ENCODE data around the gene TSGA10. TPM values are rescaled to one million over a fixed set of nuclear protein-coding genes. Genes with fewer than 3 reads are reported as not detected.

TSGA10 gene
- total and polyA plus RNA-seq, 2 experiments from 2014 or later, result 5.2 to 8.8 TPM

DNA sequence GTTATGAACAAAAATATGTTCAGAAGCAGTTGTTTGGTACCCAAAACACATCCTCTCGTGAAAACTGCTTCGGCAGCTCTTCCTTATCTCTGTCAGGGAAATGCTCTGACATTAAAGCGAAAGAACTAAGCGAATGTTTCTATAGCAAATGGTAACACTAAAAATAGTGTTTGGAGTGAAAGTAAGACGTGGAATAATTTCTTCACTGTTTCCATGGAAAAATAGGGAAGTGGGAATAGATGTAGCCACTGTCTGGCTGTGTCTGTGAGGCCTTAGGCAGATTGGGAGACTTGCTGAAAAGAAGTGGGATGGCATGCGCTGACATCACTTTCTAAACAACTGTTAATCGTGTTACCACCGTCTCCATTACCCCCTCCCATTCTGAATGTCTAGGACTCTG, 207.2 kb downstream of the TSGA10 start:
- WGBS (ENCODE audit: low lambda C conversion rate, missing lambda C conversion rate), result 58% methylated on average over 8 of the region's 8 CpGs
- no peaks in the 10 kb centered on the region for H3K9me3 ChIP-seq (ENCODE audit: low read depth)
- H4K20me1 ChIP-seq (ENCODE audit: insufficient read depth, poor library complexity, severe bottlenecking), result no peaks in the 10 kb centered on the region
- H3K27ac ChIP-seq, result no peak overlapping the region
- H3K36me3 ChIP-seq (replicated peaks; ENCODE audit: insufficient read depth, low read depth), result no peaks in the 10 kb centered on the region
- H3K79me2 ChIP-seq, result no peaks in the 10 kb centered on the region
- no peaks in the 10 kb centered on the region for H3K9me2 ChIP-seq (replicated peaks; ENCODE audit: insufficient read depth)
- H3K27me3 ChIP-seq, result peaks cover 9% of the 10 kb centered on the region
- no peak overlapping the region for H3K4me3 ChIP-seq
- H2AFZ ChIP-seq, result no peak overlapping the region
- no peaks in the 10 kb centered on the region for H3K4me1 ChIP-seq (ENCODE audit: insufficient read depth)
- H3K4me2 ChIP-seq, result no peak overlapping the region
- DNase-seq (ENCODE audit: low spot score), result no peak
- TF ChIP-seq EZH2phosphoT487 (IDR thresholded peaks at IDR 0.05; ENCODE audit: low read depth, severe bottlenecking, unreplicated experiment) (no peak), EZH2 (IDR thresholded peaks at IDR 0.05; ENCODE audit: borderline replicate concordance) (no peak)
- TF ChIP-seq, protein P1, sequence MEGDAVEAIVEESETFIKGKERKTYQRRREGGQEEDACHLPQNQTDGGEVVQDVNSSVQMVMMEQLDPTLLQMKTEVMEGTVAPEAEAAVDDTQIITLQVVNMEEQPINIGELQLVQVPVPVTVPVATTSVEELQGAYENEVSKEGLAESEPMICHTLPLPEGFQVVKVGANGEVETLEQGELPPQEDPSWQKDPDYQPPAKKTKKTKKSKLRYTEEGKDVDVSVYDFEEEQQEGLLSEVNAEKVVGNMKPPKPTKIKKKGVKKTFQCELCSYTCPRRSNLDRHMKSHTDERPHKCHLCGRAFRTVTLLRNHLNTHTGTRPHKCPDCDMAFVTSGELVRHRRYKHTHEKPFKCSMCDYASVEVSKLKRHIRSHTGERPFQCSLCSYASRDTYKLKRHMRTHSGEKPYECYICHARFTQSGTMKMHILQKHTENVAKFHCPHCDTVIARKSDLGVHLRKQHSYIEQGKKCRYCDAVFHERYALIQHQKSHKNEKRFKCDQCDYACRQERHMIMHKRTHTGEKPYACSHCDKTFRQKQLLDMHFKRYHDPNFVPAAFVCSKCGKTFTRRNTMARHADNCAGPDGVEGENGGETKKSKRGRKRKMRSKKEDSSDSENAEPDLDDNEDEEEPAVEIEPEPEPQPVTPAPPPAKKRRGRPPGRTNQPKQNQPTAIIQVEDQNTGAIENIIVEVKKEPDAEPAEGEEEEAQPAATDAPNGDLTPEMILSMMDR (IDR thresholded peaks at IDR 0.05; ENCODE audit: poor library complexity), result no peak

Small RNA genes lying within 50 kb of the gene (small RNA-seq; reads per million reads assigned to genes)
- gene AC092587.1, result not detected

Other genes with a start within 250 kb of the TSGA10 start
- gene CRACDL, start 218.7 kb downstream of the TSGA10 start, total RNA-seq, result 0.40 and 0.47 TPM in 2 replicates
- 1.4 TPM in 1 of 2 replicates, not detected in the other for gene CRACDL, start 218.7 kb downstream of the TSGA10 start, polyA plus RNA-seq
- 5.9 and 10.0 TPM in 2 replicates for gene C2orf15, start 13.2 kb downstream of the TSGA10 start, total RNA-seq
- 5.8 and 8.9 TPM in 2 replicates for gene C2orf15, start 13.2 kb downstream of the TSGA10 start, polyA plus RNA-seq
- gene LIPT1, start within 50 bp of the TSGA10 start, total RNA-seq, result 5.9 and 6.1 TPM in 2 replicates
- 5.8 and 5.9 TPM in 2 replicates for gene LIPT1, start within 50 bp of the TSGA10 start, polyA plus RNA-seq
- gene MITD1, start 26.1 kb upstream of the TSGA10 start, total RNA-seq, result 41.1 and 44.8 TPM in 2 replicates
- 32.7 and 36.7 TPM in 2 replicates for gene MITD1, start 26.1 kb upstream of the TSGA10 start, polyA plus RNA-seq
- gene MRPL30, start 26.2 kb upstream of the TSGA10 start, total RNA-seq, result 36.6 TPM in 2 replicates
- 18.5 and 19.4 TPM in 2 replicates for gene MRPL30, start 26.2 kb upstream of the TSGA10 start, polyA plus RNA-seq
- gene LYG2, start 100.7 kb upstream of the TSGA10 start, total RNA-seq, result not detected in 2 replicates
- not detected in 2 replicates for gene LYG2, start 100.7 kb upstream of the TSGA10 start, polyA plus RNA-seq
- 0.16 and 0.93 TPM in 2 replicates for gene LYG1, start 146.3 kb upstream of the TSGA10 start, total RNA-seq
- gene LYG1, start 146.3 kb upstream of the TSGA10 start, polyA plus RNA-seq, result 1.9 and 2.4 TPM in 2 replicates
- 47.2 and 48.4 TPM in 2 replicates for gene TXNDC9, start 181.4 kb upstream of the TSGA10 start, total RNA-seq
- gene TXNDC9, start 181.4 kb upstream of the TSGA10 start, polyA plus RNA-seq, result 34.3 and 36.3 TPM in 2 replicates
- gene EIF5B, start 182.4 kb upstream of the TSGA10 start, total RNA-seq, result 19.1 and 29.7 TPM in 2 replicates
- gene EIF5B, start 182.4 kb upstream of the TSGA10 start, polyA plus RNA-seq, result 18.3 and 24.8 TPM in 2 replicates